Measurements from ENCODE around the gene CAMK2N1.

CAMK2N1 gene

GRCh38 chr1:20449735-20450311 is 36.2 kb downstream of the CAMK2N1 start:
- Mint-ChIP-seq H3K4me3 (no peak overlapping the region), H3K9me3 (no peaks in the 10 kb centered on the region)

DNA sequence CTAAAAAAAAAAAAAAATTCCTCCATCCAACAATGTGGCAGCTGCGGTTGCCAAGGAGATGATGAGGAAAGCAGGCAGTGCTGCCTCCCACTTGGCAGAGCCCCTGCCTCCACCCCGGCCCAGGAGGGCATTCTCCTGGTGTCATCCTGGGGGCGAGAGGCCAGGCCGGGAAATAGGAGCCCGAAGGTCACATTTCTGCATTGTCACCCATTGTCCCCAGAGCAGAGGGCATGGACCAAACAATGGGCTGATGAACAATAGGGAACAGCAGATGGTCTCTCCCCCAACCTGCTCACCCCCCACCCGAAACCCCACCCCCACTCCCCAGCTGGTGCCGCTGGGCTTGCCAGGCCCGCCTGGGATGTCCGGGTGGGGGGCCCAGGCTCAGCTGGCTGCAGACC is 37.3 kb downstream of the CAMK2N1 start:
- no peak overlapping the region for H3K27ac Mint-ChIP-seq
- no peak overlapping the region for H3K4me3 Mint-ChIP-seq
- H3K36me3 Mint-ChIP-seq (ENCODE audit: low read depth), result no peaks in the 10 kb centered on the region
- H3K27me3 Mint-ChIP-seq, result peaks cover 38% of the 10 kb centered on the region
- no peaks in the 10 kb centered on the region for H3K4me1 Mint-ChIP-seq (ENCODE audit: low read depth)
- no peaks in the 10 kb centered on the region for H3K9me3 Mint-ChIP-seq

More at GRCh38 chr1:20449735-20450311, 36.2 kb downstream of the CAMK2N1 start:
- H3K36me3 Mint-ChIP-seq (ENCODE audit: low read depth), result no peaks in the 10 kb centered on the region
- H3K27me3 Mint-ChIP-seq, result peaks cover 38% of the 10 kb centered on the region
- H3K4me1 Mint-ChIP-seq (ENCODE audit: low read depth), result no peaks in the 10 kb centered on the region
- H3K27ac Mint-ChIP-seq, result no peak overlapping the region

DNA sequence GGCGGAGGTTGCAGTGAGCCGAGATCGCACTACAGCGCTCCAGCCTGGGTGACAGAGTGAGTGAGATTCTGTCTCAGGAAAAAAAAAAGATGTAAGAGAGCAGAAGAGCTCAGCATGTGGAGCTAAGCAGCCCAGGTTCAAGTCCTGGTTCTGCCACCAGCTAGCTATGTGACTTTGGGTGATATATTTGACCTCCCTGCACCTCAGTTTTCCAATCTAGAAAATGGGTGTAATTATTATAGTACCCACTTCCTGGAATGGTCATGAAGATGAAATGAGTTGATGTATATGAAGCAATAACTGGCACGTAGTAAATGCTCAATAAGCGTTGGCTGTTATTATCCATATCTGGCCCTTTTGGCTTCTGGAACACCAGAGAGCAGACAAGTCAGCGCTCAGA is 38.2 kb downstream of the CAMK2N1 start:
- Mint-ChIP-seq H3K4me3 (no peak overlapping the region), H3K4me1 (ENCODE audit: low read depth) (no peaks in the 10 kb centered on the region), H3K27me3 (peaks cover 38% of the 10 kb centered on the region), H3K9me3 (no peaks in the 10 kb centered on the region), H3K36me3 (ENCODE audit: low read depth) (no peaks in the 10 kb centered on the region), H3K27ac (no peak overlapping the region)

DNA sequence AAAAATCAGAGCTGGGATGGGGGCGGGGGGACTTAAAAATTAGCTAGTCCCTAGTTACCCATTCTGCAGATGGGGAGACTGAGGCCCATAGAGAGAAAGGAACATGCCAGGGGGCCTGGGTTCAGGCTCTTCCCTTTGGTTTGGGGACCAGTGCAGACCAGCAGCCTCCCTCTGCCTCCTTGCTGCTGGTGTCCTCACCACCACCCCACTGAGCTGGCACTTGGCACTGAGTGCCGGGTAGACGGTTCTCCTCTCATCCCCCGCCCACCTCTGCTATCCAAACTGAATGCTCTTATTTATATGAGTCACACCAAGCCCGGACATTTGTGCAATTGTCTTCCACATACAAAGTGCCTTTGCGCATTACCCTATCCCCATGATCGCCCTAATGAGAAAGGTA is 39.2 kb downstream of the CAMK2N1 start:
- Mint-ChIP-seq H3K9me3 (no peaks in the 10 kb centered on the region), H3K27ac (no peak overlapping the region), H3K4me3 (no peak overlapping the region), H3K4me1 (ENCODE audit: low read depth) (no peaks in the 10 kb centered on the region), H3K36me3 (ENCODE audit: low read depth) (no peaks in the 10 kb centered on the region), H3K27me3 (peaks cover 38% of the 10 kb centered on the region)

DNA sequence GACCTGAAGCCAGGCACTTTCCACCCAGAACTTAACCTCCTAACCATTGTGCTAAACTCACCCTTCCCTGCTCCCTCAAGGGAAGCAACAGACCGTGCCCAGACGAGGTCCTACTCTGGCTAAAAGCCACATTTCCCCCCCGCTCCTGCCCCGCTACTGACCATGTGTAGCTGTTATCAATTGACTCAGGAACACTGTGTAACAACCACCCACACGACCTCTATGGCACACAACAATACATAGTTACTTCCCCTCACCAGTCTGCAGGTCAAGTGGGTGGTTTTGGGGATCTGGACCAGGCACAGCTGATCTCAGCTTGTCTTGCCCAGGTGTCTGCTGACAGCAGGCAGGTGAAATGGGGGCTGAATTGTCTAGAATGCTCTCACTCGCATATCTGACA is 40.1 kb downstream of the CAMK2N1 start:
- no peak overlapping the region for H3K27ac Mint-ChIP-seq
- H3K9me3 Mint-ChIP-seq, result no peaks in the 10 kb centered on the region
- no peaks in the 10 kb centered on the region for H3K36me3 Mint-ChIP-seq (ENCODE audit: low read depth)
- peaks cover 37% of the 10 kb centered on the region for H3K27me3 Mint-ChIP-seq
- no peak overlapping the region for H3K4me3 Mint-ChIP-seq
- no peaks in the 10 kb centered on the region for H3K4me1 Mint-ChIP-seq (ENCODE audit: low read depth)

GRCh38 chr1:20443703-20444586 is 42.1 kb downstream of the CAMK2N1 start:
- no peak overlapping the region for H3K27ac Mint-ChIP-seq
- H3K36me3 Mint-ChIP-seq (ENCODE audit: low read depth), result no peaks in the 10 kb centered on the region
- H3K4me1 Mint-ChIP-seq (ENCODE audit: low read depth), result no peaks in the 10 kb centered on the region
- H3K27me3 Mint-ChIP-seq, result peaks cover 22% of the 10 kb centered on the region
- H3K4me3 Mint-ChIP-seq, result no peak overlapping the region
- no peaks in the 10 kb centered on the region for H3K9me3 Mint-ChIP-seq

- Mint-ChIP-seq H3K27ac (no peak overlapping the region), H3K9me3 (no peaks in the 10 kb centered on the region), H3K36me3 (ENCODE audit: low read depth) (no peaks in the 10 kb centered on the region), H3K27me3 (peaks cover 19% of the 10 kb centered on the region), H3K4me1 (ENCODE audit: low read depth) (no peaks in the 10 kb centered on the region), H3K4me3 (no peak overlapping the region)
These were observed 42.9 kb downstream of the CAMK2N1 start for GRCh38 chr1:20442920-20443625.

GRCh38 chr1:20440785-20441200 is 45.2 kb downstream of the CAMK2N1 start:
- H3K27ac Mint-ChIP-seq, result no peak overlapping the region
- H3K9me3 Mint-ChIP-seq, result no peaks in the 10 kb centered on the region

DNA sequence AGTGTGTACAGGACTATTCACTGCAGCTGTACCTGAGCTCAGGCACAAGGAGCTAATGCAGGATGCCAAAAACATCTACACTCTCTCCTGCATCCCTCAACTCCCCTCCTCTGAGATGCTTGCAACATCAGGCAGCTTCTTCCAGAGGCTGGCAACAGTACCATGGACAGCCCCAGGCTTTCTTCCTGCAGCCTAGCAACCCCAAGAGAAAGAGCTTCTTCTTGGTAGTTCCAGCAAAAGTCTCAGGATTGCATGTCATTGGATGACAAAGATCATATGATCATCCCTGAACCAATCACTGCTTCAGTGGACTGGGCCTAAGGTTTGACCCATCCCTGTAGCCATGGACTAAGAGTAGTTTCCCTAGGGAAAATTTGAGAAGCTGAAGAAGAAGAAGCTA is 46.7 kb downstream of the CAMK2N1 start:
- no peak overlapping the region for H3K4me3 Mint-ChIP-seq
- peaks cover 14% of the 10 kb centered on the region for H3K27me3 Mint-ChIP-seq
- H3K27ac Mint-ChIP-seq, result no peak overlapping the region
- H3K36me3 Mint-ChIP-seq (ENCODE audit: low read depth), result no peaks in the 10 kb centered on the region
- H3K4me1 Mint-ChIP-seq (ENCODE audit: low read depth), result no peaks in the 10 kb centered on the region
- no peaks in the 10 kb centered on the region for H3K9me3 Mint-ChIP-seq

More at GRCh38 chr1:20440785-20441200, 45.2 kb downstream of the CAMK2N1 start:
- Mint-ChIP-seq H3K36me3 (ENCODE audit: low read depth) (no peaks in the 10 kb centered on the region), H3K27me3 (peaks cover 7% of the 10 kb centered on the region), H3K4me3 (no peak overlapping the region), H3K4me1 (ENCODE audit: low read depth) (no peaks in the 10 kb centered on the region)

GRCh38 chr1:20437640-20438039 is 48.4 kb downstream of the CAMK2N1 start:
- H3K36me3 Mint-ChIP-seq (ENCODE audit: low read depth), result no peaks in the 10 kb centered on the region
- no peaks in the 10 kb centered on the region for H3K4me1 Mint-ChIP-seq (ENCODE audit: low read depth)
- H3K4me3 Mint-ChIP-seq, result no peak overlapping the region
- no peak overlapping the region for H3K27ac Mint-ChIP-seq
- no peaks in the 10 kb centered on the region for H3K9me3 Mint-ChIP-seq
- H3K27me3 Mint-ChIP-seq, result peaks cover 21% of the 10 kb centered on the region

DNA sequence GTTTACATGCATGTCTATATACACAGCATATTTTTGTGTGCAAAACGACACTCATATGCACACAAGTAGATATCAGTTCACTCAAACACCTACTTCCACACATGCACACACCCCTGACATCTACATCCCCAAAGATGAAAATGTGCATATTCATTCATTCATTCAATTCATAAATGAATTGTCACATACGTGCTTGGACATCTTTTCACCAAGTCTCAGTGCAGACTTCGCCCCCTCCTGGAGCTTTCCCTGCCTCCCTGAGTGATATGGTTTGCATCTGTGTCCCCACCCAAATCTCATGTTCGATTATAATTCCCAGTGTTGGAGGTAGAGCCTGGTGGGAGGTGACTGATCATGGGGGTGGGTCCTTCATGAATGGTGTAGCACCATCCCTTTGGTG is 53.1 kb downstream of the CAMK2N1 start:
- H3K9me3 Mint-ChIP-seq, result no peaks in the 10 kb centered on the region
- no peaks in the 10 kb centered on the region for H3K4me1 Mint-ChIP-seq (ENCODE audit: low read depth)
- H3K27ac Mint-ChIP-seq, result no peak overlapping the region
- no peaks in the 10 kb centered on the region for H3K36me3 Mint-ChIP-seq (ENCODE audit: low read depth)
- peaks cover 46% of the 10 kb centered on the region for H3K27me3 Mint-ChIP-seq
- no peak overlapping the region for H3K4me3 Mint-ChIP-seq

Measured in stimulated activated naive CD8-positive, alpha-beta T cell treated with anti-CD3 and anti-CD28 coated beads, Interleukin-15, Interleukin-2, amounts not matched to agents 100 ng/mL and 50 ng/mL, for 24 hours (primary cell).